HUDEP-2 (cell line): ENCODE data around the gene CACNA1H.

Source experiments
- DNase-seq, 76 experiments: peaks; one replicate each; lab custom pipeline; 2025; ENCODE audit not compliant: unreplicated experiment in 76 of 76; lab: John Stamatoyannopoulos, UW

Gene CACNA1H

DNA sequence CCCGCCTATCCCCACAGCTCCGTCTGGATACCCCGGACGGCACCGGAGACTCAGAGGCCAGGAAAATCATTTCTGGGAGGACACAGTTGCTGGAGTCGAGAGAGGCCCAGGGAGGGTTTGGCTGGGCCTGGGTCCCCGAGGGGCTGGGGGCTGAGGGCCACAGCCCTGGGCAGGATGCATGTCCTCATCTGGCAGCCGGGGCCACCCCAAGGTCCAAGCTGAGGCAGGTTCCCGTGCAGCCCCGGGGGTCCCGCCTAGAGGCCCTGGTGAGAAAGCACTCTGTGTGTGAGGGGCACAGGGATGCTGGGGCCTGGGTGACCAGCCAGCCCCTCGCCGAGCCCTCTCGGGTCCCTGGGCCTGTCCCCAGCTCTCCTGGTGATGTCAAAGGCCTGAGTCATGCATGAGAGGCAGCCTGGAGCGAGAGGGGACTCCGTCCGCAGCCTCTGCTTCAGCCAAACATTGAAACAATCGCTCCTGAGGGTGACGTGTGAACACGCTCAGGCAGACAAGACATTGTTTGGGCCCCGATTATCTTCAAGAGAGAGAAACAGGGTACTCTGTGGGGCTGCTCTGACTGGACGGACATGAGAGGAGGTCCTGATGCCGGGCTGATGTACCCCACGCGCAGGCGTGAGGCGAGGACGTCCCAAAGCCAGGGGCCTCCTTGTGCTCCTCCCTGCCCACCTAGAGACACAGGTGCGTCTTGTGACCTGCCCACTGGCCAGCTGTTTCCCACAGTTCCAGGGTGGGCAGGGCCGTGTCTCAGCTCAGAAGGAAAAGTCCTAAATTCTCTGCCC is 31.1 kb upstream of the CACNA1H start:
- no peak for DNase-seq

GRCh38 chr16:1122398-1122765 is 30.5 kb upstream of the CACNA1H start:
- no peak for DNase-seq

GRCh38 chr16:1123525-1124230 is 29.2 kb upstream of the CACNA1H start:
- DNase-seq: no peak

DNA sequence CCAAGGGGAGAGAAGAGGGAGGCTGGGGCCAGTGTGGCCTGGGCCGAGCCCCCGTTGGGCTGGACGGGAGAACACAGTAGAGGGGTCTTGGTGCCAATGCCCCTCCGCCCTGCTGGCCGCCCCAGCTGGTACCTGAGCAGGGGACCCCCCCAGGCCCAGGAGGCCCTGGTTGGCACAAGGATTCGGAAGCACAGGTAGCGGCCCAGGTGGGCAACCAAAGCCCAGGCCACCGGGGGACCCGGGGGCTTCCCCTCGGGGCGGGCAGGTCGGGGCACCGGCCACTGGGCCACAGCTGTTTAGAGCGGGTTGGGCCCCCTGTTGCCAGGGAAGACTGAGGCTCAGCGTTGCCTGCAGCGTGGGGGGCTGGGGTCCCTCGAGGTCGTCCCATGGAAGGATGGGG is 28.6 kb upstream of the CACNA1H start:
- no peak for DNase-seq

GRCh38 chr16:1124795-1125194 is 28.1 kb upstream of the CACNA1H start:
- no peak for DNase-seq

DNA sequence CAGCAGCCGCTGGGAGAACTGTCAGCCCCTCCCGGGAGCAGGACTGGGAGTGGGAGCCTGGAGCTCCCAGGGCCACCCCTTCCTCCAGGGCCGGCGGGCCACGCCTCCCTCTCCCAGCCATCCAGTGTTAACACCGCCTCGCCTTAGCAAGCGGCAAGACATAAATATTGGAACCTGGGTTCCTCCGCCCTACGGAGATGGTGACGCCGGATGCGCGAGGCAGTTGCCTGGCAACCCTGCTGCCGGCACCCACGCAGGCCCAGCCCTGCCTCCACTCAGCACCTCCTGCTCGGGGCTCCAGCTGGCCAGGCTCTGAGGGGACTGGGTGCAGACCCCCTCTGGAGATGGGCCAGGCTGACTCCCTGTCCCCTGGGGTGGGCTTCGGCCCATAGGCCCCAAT is 27.4 kb upstream of the CACNA1H start:
- DNase-seq: no peak

GRCh38 chr16:1126044-1126443 is 26.9 kb upstream of the CACNA1H start:
- no peak for DNase-seq

- no peak for DNase-seq
Observed at GRCh38 chr16:1126586-1126985, 26.3 kb upstream of the CACNA1H start.

- DNase-seq: no peak
Observed at GRCh38 chr16:1127101-1127500, 25.8 kb upstream of the CACNA1H start.

DNA sequence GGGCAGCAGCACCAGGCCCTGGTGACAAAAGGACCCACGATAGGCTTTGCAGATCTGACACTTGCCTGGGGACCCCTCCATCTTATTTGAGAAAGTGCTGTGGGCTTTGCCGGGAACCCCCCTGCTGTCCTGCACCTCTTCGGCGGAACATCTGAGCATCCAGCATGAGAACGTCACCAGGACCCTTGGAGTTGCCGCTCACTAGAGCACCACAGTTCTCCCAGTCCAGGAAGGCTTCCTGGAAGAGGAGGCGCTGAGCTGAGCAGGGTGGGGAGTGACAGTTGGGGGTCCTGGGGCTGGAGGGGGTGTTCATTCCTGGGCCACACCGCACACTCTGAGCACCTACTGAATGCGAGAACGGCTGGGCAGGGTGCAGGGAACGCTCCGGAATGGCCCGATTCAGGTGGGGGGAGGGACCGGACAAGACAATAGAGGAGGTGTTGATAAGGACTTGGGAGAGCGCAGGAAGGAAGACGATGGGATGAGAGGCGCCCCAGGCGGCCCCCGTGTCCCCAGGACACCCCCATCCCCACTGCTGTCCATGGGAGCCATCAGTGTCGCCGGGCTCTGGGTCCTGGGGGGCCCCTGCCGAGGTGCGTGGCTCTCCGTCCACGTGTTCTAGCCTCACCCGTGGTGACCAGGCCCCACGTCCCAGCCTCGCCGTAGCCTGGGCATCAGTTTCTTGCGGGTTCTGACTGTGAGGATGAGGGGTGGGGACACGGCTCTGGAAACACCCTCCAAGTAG is 24.8 kb upstream of the CACNA1H start:
- DNase-seq: no peak

DNA sequence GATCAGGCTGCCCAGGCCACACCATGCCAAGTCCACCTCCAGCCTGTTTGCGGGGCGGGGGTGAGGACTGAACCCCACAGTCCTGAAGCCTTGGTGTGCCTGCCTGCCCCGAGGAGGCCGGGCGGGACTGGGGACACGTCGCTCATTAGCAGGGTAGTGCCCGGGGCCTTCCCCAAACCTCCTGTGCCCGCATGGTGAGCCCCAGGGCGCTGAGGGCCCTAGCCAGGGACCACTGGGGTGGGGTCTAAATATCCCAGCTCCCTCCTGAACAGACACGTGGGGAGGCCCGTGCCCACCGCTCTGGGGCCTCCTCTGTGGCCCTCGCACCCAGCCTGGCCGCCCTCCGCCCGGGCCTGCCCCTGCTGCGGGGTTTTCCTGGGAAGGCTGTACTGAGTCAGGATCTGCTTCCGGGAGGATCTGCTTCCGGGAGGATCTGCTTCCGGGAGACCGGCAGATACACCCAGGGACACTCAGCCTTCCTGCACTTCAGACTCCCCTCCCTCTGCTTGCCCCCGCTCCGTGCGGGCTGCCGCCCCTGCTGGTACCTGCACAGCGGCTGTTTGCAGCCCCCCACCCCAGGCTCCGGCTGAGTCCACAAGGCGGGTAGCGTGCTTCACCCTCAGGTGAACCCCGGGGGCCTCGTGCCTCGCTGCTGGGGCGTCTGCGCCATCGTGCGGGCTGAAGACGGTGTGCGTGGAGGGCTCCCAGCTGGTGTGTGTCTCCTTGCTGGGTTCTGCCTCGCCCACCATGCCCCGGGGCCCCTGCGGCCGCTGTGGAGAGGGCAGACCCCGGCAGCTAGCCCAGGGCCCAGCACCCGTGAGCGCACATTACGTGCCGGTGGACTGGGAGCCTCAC is 23.6 kb upstream of the CACNA1H start:
- DNase-seq: no peak

GRCh38 chr16:1130382-1130781 is 22.5 kb upstream of the CACNA1H start:
- DNase-seq: no peak

GRCh38 chr16:1131378-1131994 is 21.4 kb upstream of the CACNA1H start:
- DNase-seq: no peak

- DNase-seq: no peak
Observed at GRCh38 chr16:1132431-1132830, 20.5 kb upstream of the CACNA1H start.

GRCh38 chr16:1133271-1133670 is 19.6 kb upstream of the CACNA1H start:
- no peak for DNase-seq

DNA sequence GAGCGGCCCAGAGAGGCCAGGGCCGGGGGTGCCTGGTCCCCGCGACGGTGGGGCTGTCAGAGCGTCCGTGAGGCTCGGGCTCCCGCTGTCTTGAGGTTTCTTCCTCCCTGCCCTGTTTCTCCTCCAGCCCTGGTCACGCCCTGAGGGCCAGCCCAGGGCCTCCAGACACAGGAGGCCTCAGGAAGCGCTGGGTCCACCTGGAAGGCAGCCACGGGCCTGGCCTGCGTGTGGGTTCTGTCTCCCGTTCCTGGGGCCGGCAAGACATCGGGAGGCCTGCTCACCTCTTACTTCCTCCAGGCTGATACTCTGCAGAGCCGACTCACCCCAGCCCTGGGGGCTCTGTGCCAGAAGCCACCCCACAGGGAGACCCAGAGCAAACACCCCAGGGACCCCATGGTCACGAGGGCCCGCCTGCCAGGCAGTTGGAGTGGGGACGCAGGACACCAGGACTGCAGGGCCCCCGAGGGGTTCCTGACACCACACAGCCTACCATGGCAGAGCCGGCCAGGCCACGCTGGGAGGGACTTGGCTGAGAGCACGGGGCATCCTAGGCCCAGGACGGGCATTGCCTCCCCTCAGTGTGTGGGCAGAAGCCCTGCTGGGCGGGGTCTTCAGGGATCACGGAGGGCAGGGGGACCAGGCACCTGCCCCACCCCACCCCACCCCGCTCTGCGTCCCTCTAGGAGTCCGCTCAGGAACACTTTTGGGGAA is 18.9 kb upstream of the CACNA1H start:
- no peak for DNase-seq

- no peak for DNase-seq
Observed at GRCh38 chr16:1134776-1135458, 18.0 kb upstream of the CACNA1H start.

GRCh38 chr16:1135459-1135825 is 17.5 kb upstream of the CACNA1H start:
- DNase-seq: no peak

DNA sequence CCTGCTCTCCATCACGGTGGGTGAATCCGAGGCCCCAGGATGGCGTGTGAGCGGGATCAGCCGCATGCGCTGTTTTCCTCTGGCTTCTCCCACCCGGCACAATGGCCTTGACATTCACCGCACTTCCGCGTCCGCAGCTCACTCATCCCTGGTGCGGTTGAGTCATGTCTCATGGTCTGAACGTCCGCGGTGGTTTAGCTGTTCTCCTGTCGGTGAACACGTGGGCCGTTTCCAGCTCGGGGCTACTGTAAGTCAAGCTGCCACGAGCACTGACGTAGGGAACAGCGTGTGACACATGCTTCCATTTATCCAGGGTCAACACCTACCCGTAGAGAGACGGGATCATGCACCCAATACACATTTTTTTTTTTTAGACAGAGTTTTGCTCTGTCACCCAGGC is 15.3 kb upstream of the CACNA1H start:
- no peak for DNase-seq
